CD4-positive, alpha-beta T cell (primary cell): Measurements from ENCODE around the gene MEI1. TPM values are rescaled to one million over a fixed set of nuclear protein-coding genes. Genes with fewer than 3 reads are reported as not detected.

Experiments used
- ATAC-seq: fragments of 200-7000 bp; cut with Tn5 transposase; one replicate; pipeline ENCODE4 v1.10.0; 2022; ENCODE audit warnings: mild to moderate bottlenecking; ENCODE audit not compliant: poor library complexity
- CTCF ChIA-PET: fragments of 350-600 bp; sonication (Branson Sonifier 250); formaldehyde crosslinking; loops from one replicate; lab custom pipeline; 2021; ENCODE audit warnings: antibody characterized with exemption, inconsistent platforms; lab: Charles Lee
- POLR2A ChIA-PET: fragments of 350-600 bp; sonication (Branson Sonifier 250); formaldehyde crosslinking; loops from one replicate; lab custom pipeline; 2021; ENCODE audit warnings: antibody characterized with exemption, inconsistent platforms; lab: Charles Lee
- DNase-seq, 14 experiments: peaks; one replicate each; pipeline ENCODE4 v3.0.0-alpha.2; 2013 to 2020; ENCODE audit warnings: mixed read lengths in 2 of 14
- H3K27ac ChIP-seq, 2 donors: one replicate each; pipeline versions ENCODE4 v1.5.1 to v1.7.0; 2013; ENCODE audit warnings: low read length in 2 of 2, low read depth in 1 of 2, mild to moderate bottlenecking in 1 of 2
- H3K27me3 ChIP-seq, 2 experiments: 1 replicate in 1 of 2; 2 replicates in 1 of 2; pipeline versions ENCODE4 v1.6.1 to v1.7.0; 2013; ENCODE audit warnings: low read length in 2 of 2, control low read depth in 1 of 2, mild to moderate bottlenecking in 1 of 2, moderate library complexity in 1 of 2; ENCODE audit not compliant: insufficient read depth in 2 of 2, control insufficient read depth in 1 of 2
- H3K36me3 ChIP-seq: one replicate; pipeline ENCODE4 v1.6.1; 2013; ENCODE audit warnings: low read length, control low read depth; ENCODE audit not compliant: insufficient read depth
- H3K4me1 ChIP-seq: one replicate; pipeline ENCODE4 v1.6.1; 2013; ENCODE audit warnings: low read length, control low read depth; ENCODE audit not compliant: insufficient read depth
- H3K4me3 ChIP-seq: one replicate; pipeline ENCODE4 v1.5.1; 2013; ENCODE audit warnings: mild to moderate bottlenecking, low read length, moderate library complexity
- H3K9me3 ChIP-seq, 2 experiments: 1 replicate in 1 of 2; 2 replicates in 1 of 2; pipeline versions ENCODE4 v1.6.1 to v1.7.0; 2013; ENCODE audit warnings: low read length in 2 of 2, mild to moderate bottlenecking in 2 of 2, control low read depth in 1 of 2, moderate library complexity in 1 of 2; ENCODE audit not compliant: control insufficient read depth in 1 of 2, insufficient read depth in 1 of 2
- H3K27ac Mint-ChIP-seq: one replicate; pipeline ENCODE4 v1.8.0; 2020; ENCODE audit warnings: mixed read lengths
- H3K27me3 Mint-ChIP-seq: one replicate; pipeline ENCODE4 v1.8.0; 2021; ENCODE audit warnings: mixed read lengths
- H3K36me3 Mint-ChIP-seq: one replicate; pipeline ENCODE4 v1.8.0; 2021; ENCODE audit warnings: low read depth, mixed read lengths
- H3K4me1 Mint-ChIP-seq: one replicate; pipeline ENCODE4 v1.8.0; 2021; ENCODE audit warnings: low read depth, mixed read lengths
- H3K4me3 Mint-ChIP-seq: one replicate; pipeline ENCODE4 v1.8.0; 2020; ENCODE audit warnings: mild to moderate bottlenecking, mixed read lengths
- H3K9me3 Mint-ChIP-seq: one replicate; pipeline ENCODE4 v1.8.0; 2020; ENCODE audit warnings: mixed read lengths
- intact Hi-C, 2 experiments: fragments of 100-400 bp; cut with DNase I in 1 of 2; cut with micrococcal nuclease in 1 of 2; formaldehyde crosslinking; loops; one replicate each; pipeline versions ENCODE4 v1.15.1 to v1.9.0; 2023 to 2025; cut with DNase I, micrococcal nuclease
- total RNA-seq, 174 experiments: library from RNA in 2 of 174; stranded (reverse) in 2 of 174; gene quantifications; one replicate each; pipeline ENCODE4 v1.2.3 and lab custom pipeline; 2021 to 2026
- TF ChIP-seq, protein P1 (sequence below): fragments of 200-600 bp; IDR thresholded peaks from one replicate; pipeline ENCODE4 v1.8.0; 2022; ENCODE audit warnings: antibody characterized with exemption, mild to moderate bottlenecking

Gene MEI1
- total RNA-seq, 2 experiments from 2014 or later: 64.4 to 81.0 TPM

DNA sequence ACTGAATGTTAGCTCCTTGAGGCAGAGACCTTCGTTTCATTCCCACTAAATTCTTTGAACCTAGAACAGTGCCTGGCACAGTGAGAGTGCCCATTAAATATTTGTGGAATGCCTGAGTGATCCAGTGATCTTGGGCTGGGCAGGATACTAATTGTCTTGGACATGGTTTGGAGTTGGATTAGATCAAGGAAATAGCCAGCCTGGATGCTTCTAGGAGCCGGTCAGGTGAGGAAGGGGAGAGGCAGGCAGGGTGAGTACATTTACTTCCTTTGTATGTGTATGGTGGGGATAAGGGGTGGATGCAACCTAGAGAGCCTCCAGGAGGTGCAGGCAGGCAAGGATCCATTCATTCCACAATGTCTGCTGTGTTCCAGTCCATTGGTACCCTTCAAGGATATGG lies 137.2 kb downstream of the MEI1 start:
- H3K4me3 Mint-ChIP-seq: peak overlapping the region; percentile 30
- TF ChIP-seq, protein P1, sequence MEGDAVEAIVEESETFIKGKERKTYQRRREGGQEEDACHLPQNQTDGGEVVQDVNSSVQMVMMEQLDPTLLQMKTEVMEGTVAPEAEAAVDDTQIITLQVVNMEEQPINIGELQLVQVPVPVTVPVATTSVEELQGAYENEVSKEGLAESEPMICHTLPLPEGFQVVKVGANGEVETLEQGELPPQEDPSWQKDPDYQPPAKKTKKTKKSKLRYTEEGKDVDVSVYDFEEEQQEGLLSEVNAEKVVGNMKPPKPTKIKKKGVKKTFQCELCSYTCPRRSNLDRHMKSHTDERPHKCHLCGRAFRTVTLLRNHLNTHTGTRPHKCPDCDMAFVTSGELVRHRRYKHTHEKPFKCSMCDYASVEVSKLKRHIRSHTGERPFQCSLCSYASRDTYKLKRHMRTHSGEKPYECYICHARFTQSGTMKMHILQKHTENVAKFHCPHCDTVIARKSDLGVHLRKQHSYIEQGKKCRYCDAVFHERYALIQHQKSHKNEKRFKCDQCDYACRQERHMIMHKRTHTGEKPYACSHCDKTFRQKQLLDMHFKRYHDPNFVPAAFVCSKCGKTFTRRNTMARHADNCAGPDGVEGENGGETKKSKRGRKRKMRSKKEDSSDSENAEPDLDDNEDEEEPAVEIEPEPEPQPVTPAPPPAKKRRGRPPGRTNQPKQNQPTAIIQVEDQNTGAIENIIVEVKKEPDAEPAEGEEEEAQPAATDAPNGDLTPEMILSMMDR: no peak
- no peak overlapping the region for H3K4me3 ChIP-seq
- no peaks in the 10 kb centered on the region for H3K9me3 Mint-ChIP-seq
- no peaks in the 10 kb centered on the region for H3K27me3 ChIP-seq
- ATAC-seq (no peak), DNase-seq (no peak)
- no peak overlapping the region for H3K27ac ChIP-seq
- peaks cover 16% of the 10 kb centered on the region for H3K36me3 ChIP-seq
- H3K27ac Mint-ChIP-seq: peak overlapping the region; percentile 12
- no peaks in the 10 kb centered on the region for H3K9me3 ChIP-seq
- peaks cover 73% of the 10 kb centered on the region for H3K4me1 Mint-ChIP-seq
- peaks cover 37% of the 10 kb centered on the region for H3K36me3 Mint-ChIP-seq
- intact Hi-C loops: no loop called here
- H3K27me3 Mint-ChIP-seq: no peaks in the 10 kb centered on the region
- peaks cover 24% of the 10 kb centered on the region for H3K4me1 ChIP-seq
- POLR2A ChIA-PET: interaction anchor here (0.8 to 1.0 kb wide), 2 partner anchors 14 to 55 kb away, joined by 3 to 5 read pairs; no protein-coding TSS in a partner anchor
- CTCF ChIA-PET: interaction anchor here (1.4 to 2.3 kb wide), 2 partner anchors 21 to 89 kb away, joined by 3 to 9 read pairs; no protein-coding TSS in a partner anchor

GRCh38 chr22:41838842-41839618 lies 139.7 kb downstream of the MEI1 start:
- Histone ChIP-seq H3K4me1 (peaks cover 28% of the 10 kb centered on the region), H3K27ac (no peak overlapping the region), H3K9me3 (no peaks in the 10 kb centered on the region), H3K27me3 (no peaks in the 10 kb centered on the region), H3K4me3 (no peak overlapping the region), H3K36me3 (peaks cover 16% of the 10 kb centered on the region)
- Mint-ChIP-seq H3K36me3 (peaks cover 27% of the 10 kb centered on the region), H3K27ac (peak overlapping the region; percentile 6), H3K4me1 (peaks cover 72% of the 10 kb centered on the region), H3K27me3 (no peaks in the 10 kb centered on the region), H3K9me3 (no peaks in the 10 kb centered on the region), H3K4me3 (no peak overlapping the region)
- CTCF ChIA-PET: interaction anchor here (0.9 to 1.6 kb wide), 4 partner anchors 10 to 102 kb away, joined by 3 to 4 read pairs (median 3); no protein-coding TSS in a partner anchor
- TF ChIP-seq, protein P1: no peak
- DNase-seq: no peak
- POLR2A ChIA-PET: no interaction called here
- intact Hi-C loops: loop anchor here in 1 of 2 experiments (2.0 kb wide), 1 partner anchor 14 kb away; no protein-coding TSS in a partner anchor
- ATAC-seq: no peak

DNA sequence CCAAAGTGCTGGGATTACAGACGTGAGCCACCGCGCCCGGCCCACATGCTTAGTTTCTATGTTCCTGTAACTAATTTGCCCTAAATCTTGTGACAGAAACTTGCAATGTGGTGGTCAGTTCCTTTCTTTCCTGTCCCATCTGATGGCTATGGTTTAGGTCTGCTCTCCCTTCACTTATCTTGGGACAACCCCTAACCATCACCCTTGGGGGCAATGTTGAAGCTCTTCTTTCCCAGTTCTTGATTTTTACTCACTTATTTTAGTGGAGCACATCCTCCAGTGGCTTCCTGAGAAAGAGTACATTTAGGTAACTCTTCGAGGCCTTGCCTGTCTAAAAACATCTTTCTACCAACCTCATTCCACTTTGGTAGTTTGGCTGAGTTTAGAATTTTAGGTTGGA lies 140.9 kb downstream of the MEI1 start:
- DNase-seq: no peak
- intact Hi-C loops: no loop called here
- H3K27ac ChIP-seq: no peak overlapping the region
- no peaks in the 10 kb centered on the region for H3K9me3 ChIP-seq
- Mint-ChIP-seq H3K27me3 (no peaks in the 10 kb centered on the region), H3K4me1 (peaks cover 72% of the 10 kb centered on the region), H3K36me3 (peaks cover 22% of the 10 kb centered on the region), H3K4me3 (no peak overlapping the region), H3K9me3 (no peaks in the 10 kb centered on the region), H3K27ac (no peak overlapping the region)
- POLR2A ChIA-PET: no interaction called here
- no peaks in the 10 kb centered on the region for H3K27me3 ChIP-seq
- CTCF ChIA-PET: interaction anchor here (1.0 to 1.6 kb wide), 3 partner anchors 9 to 94 kb away, joined by 3 to 4 read pairs (median 3); no protein-coding TSS in a partner anchor
- H3K36me3 ChIP-seq: peaks cover 16% of the 10 kb centered on the region
- no peak overlapping the region for H3K4me3 ChIP-seq
- no peak for ATAC-seq
- peaks cover 23% of the 10 kb centered on the region for H3K4me1 ChIP-seq
- TF ChIP-seq, protein P1: no peak
